ENCODE results near the gene EIF3I. TPM values are rescaled to one million over a fixed set of nuclear protein-coding genes. Genes with fewer than 3 reads are reported as not detected.

The EIF3I gene
- total and polyA plus RNA-seq, 2 of the 13 experiments (the other 11 are each of a cell fraction or from before 2014, with no cell fraction given), result 210 to 223 TPM

GRCh38 chr1:32205401-32206370 is 16.5 kb upstream of the EIF3I start, which contains the start of gene IQCC (continued):
- 0 out of 2 replicates have a peak, but pooled peaks have one; percentile 31 for TF ChIP-seq THAP8 (CRISPR knock-in tag; IDR thresholded peaks at IDR 0.05; ENCODE audit: borderline replicate concordance)
- TF ChIP-seq ZNF780A (CRISPR knock-in tag; IDR thresholded peaks at IDR 0.05), result 0 out of 2 replicates have a peak, but pooled peaks have one; percentile 66
- TF ChIP-seq CEBPZ (IDR thresholded peaks at IDR 0.05; ENCODE audit: low read length), result no peak
- no peak for TF ChIP-seq TBL1XR1 (IDR thresholded peaks at IDR 0.05; ENCODE audit: borderline replicate concordance, low read length, partially characterized antibody)
- peak; percentile 60; the same call in 1 of the 2 replicates for TF ChIP-seq ZNF740 (CRISPR knock-in tag; IDR thresholded peaks at IDR 0.05)
- peak; percentile 87 for TF ChIP-seq ZNF687 (CRISPR knock-in tag; IDR thresholded peaks at IDR 0.05)
- 0 out of 2 replicates have a peak, but pooled peaks have one; percentile 70 for TF ChIP-seq ZFP36L1 (CRISPR knock-in tag; IDR thresholded peaks at IDR 0.05)
- TF ChIP-seq ISL2 (CRISPR knock-in tag; IDR thresholded peaks at IDR 0.05), result no peak
- TF ChIP-seq NKX3-1 (CRISPR knock-in tag; IDR thresholded peaks at IDR 0.05), result no peak
- TF ChIP-seq NR2F2 (IDR thresholded peaks at IDR 0.05; ENCODE audit: borderline replicate concordance, low read depth), result no peak
- TF ChIP-seq AHDC1 (CRISPR knock-in tag; IDR thresholded peaks at IDR 0.05; ENCODE audit: borderline replicate concordance), result no peak
- no peak for TF ChIP-seq MEIS1 (CRISPR knock-in tag; IDR thresholded peaks at IDR 0.05; ENCODE audit: borderline replicate concordance)

Measured in HepG2 (cell line).